GM19463 (cell line): ENCODE results near the gene FKBP6.
"Not testable (repeated sequence)": the region's sequence is repeated elsewhere in the genome, so short reads cannot be mapped to it uniquely, and the experiment has no call there.

Experiments
- ATAC-seq: cut with Tn5 transposase; IDR thresholded peaks from one replicate; pipeline ENCODE4 v1.9.1; 2021; ENCODE audit warnings: mild to moderate bottlenecking, moderate library complexity; ENCODE audit not compliant: unreplicated experiment

The FKBP6 gene, protein sequence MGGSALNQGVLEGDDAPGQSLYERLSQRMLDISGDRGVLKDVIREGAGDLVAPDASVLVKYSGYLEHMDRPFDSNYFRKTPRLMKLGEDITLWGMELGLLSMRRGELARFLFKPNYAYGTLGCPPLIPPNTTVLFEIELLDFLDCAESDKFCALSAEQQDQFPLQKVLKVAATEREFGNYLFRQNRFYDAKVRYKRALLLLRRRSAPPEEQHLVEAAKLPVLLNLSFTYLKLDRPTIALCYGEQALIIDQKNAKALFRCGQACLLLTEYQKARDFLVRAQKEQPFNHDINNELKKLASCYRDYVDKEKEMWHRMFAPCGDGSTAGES

DNA sequence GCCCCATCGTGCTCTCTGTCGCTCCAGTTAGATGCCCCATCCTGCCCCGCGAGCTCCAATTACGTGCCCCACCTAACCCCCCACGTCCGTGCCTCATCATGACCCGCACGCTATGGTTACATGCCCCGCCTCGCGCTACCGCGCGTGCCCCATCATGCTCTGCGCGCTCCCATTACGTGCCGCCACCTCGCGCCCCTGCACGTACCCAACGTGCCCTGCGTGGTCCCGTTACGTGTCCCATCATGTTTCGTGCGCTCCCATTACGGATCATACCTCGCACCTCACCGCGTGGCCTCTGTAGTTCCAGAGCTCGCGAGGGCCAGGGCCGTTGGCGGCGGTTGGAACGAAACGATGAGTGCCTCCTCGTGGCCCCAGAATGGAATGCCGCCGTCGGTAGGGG lies at the start of gene FKBP6, which contains the start of gene TRIM50:
Gene FKBP6, plus strand, starts transcription at position 240 of the 400 bp plus-strand sequence. CDS start 268 bp downstream, outside the sequence.
Gene TRIM50, minus strand, starts transcription at position 161 of the 400 bp plus-strand sequence. CDS start 3,295 bp downstream, outside the sequence.
- not testable (repeated sequence) for ATAC-seq

DNA sequence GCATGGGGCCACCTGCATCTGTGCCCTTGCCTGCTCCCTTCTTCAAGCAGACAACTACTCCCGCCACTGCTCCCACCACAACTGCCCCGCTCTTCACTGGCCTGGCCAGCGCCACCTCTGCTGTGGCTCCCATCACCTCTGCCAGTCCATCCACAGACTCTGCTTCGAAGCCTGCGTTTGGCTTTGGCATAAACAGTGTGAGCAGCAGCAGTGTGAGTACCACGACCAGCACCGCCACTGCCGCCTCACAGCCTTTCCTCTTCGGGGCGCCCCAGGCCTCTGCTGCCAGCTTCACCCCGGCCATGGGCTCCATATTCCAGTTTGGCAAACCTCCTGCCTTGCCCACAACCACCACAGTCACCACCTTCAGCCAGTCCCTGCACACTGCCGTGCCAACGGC lies 30.7 kb upstream of the FKBP6 start:
- ATAC-seq, result not testable (repeated sequence)

DNA sequence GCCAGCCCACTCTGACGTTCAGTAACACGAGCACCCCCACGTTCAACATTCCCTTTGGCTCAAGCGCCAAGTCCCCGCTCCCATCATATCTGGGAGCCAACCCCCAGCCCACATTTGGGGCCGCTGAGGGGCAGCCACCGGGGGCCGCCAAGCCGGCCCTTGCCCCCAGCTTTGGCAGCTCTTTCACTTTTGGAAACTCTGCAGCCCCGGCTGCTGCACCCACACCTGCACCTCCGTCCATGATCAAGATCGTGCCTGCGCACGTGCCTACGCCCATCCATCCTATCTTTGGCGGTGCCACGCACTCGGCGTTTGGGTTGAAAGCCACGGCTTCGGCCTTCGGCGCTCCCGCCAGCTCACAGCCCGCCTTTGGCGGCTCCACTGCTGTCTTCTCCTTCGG lies 30.3 kb upstream of the FKBP6 start:
- not testable (repeated sequence) for ATAC-seq

DNA sequence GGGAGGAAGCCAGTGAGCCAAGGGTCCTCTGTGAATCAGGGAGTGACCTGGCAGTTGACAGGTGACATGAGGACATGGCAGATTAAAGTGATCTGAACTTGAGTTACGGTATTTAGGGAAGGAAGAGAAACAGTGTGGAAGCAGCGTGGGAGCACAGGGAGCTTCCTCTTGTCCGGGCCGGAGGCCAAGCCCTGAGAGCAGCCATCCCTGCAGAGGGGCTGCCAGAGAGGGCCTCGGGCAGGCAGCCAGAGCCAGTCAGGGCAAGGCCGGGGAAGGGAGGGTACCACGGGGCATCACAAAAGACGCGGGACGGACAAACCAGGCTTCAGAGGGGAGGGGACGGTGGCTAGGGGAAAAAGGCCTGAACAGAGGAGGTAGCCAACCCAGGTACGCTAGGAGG lies 28.1 kb upstream of the FKBP6 start:
- not testable (repeated sequence) for ATAC-seq

DNA sequence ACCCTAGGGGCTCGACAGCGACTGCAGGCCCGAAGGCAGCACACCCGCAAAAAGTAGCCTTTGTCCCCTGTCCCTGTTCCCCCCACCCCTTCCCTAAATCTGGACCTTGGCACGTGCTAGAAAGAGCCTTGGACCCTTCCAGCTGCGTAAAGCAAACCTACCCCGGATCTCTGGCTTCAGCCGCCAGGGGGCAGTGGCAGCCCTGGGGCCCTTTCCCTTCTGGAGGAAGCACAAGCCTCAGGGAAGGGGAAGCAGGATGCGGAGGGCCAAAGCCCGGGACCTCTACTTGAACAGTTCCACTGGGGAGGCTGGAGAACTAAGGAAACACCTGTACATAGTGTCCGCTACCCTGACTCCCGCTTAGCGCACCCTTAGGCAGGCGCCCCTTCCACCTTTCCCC lies 26.9 kb upstream of the FKBP6 start:
- not testable (repeated sequence) for ATAC-seq

DNA sequence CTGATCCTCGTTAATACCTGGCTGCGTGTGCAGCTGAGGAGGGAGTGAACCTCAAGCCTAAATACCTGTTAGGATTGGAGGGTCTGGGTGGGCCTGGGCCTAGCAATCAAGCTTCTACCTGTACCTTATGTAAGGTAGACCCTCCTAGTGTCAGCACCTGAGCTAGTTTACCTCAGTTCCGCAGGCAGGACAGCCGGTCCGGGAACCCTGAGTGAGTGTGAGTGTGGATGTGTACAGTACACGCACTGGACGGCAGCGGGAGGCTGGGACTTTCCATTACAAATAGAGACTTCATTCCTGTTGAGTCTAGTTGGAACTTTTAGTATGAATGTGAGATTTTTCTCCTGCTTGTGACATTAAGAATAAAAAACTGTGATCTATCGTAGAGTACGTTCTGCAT lies 25.1 kb upstream of the FKBP6 start:
- ATAC-seq, result not testable (repeated sequence)

DNA sequence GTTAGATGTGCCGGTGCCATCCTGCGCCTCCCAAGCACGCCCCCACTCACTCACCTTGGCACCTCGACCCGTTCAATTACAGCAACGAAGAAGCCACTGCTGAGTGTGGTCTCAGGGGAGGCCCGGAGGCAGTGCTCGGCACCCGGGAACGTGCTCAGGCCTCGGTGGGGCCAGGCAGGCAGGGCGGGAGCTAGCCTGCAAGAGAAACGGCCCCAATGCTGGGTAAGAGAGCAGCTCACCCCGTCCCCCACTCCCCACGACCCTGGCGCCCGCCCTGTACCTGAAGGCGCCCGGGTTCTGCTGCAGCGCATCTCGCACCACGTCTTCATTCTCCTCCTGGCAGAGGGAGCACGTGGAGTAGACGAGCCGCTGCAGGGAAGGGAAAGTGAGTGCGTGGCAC lies 24.4 kb upstream of the FKBP6 start:
- no peak for ATAC-seq

DNA sequence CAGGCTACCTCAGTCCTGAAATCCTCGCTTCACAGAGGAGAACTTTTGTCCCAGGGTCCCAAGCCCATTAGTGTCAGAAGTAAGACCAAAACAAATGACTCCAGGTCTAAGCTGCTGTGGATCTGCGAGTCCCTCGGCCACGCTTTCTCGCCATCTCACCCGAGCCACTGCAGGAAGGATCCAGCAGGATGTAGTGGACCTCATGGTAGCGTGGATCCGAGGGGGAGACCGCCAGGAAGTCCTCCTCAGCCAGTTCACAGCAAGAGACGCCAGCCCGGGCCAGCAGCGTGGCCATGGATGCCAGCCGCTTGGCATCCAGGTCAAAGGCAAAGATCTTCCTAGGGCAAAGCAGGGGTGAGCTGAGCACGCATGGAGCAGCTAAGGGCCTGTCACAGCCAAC lies 23.9 kb upstream of the FKBP6 start:
- no peak for ATAC-seq

DNA sequence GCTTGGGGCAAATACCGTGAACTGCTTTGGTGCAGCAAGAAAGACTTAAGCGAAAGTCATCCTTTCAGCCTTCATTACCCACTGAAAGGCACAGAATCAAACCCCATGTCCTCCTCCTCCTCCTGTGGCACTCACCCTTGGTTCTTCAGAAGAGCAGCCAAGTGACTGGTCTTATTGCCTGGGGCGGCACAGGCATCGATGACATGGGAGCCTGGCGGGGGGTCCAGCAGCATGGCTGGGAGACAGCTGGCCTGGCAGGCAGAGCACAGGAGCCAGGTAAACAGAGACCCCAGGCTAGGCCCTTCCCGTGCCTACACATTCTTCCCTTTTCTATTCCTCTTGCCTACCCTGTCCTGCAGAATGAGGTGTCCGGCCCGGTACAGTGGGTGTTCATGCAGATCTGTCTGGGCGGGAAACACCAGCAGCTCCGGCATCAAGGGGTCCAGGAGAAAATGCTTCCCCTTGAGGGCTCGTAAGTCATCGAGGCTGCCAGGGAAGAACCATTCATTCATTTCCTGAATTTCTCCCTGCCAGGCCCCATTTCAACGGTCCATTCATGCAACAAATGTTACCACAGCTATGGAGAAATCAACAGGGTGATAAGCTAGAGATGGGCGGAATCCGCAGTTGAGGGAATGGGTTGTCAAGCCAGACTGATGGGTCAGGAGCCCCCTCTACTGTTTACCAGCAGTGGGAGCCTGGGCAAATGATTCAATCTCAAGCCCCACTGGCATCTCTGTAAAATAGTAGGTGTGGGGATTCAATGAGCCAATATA lies 23.2 kb upstream of the FKBP6 start:
- not testable (repeated sequence) for ATAC-seq

DNA sequence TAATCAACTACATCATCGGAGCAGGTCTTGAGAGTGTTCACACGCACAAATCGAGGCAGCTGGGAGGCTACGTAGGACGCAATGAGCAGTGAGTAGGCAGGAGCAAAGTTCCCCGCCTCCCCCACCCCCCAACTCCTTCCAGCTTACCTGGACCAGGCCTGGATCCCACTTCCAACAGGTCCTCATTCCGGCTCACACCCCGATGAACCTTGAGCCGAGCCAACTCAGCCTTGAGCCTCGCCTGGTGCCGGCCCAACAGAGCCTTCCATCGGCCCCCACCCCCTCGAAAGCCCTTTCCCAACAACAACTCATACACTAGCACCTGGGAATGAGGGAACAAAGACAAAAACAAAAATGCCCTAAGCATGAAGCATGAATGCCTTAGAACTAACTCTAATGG lies 20.5 kb upstream of the FKBP6 start:
- ATAC-seq, result no peak

DNA sequence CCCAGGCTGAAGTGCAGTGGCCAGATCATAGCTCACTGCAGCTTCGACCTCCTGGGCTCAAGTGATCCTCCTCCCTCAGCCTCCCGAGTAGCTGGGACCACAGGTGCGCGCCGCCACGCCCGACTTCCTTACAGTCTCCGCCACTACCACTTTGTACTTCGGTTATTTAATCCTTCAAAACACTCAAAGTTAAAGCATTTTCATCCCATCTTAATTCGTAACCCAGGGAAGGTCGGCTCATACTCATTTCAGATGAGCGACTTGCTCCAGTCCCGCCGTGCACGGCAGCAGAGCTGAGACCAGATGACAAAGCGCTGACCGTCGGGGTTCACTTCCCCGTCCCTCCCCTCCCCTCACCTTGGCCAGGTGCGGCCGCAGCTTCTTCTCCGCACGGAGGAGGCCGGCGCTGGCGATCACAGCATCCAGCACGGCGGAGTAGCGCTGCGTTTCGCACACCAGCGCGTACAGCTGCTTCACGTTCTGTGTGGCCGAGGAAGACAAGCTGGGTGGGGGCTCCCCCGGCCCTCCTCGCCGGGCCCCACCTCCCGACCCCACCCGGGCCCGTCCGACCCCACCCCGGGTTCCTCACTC lies 19.8 kb upstream of the FKBP6 start:
- ATAC-seq, result peak; percentile 32

DNA sequence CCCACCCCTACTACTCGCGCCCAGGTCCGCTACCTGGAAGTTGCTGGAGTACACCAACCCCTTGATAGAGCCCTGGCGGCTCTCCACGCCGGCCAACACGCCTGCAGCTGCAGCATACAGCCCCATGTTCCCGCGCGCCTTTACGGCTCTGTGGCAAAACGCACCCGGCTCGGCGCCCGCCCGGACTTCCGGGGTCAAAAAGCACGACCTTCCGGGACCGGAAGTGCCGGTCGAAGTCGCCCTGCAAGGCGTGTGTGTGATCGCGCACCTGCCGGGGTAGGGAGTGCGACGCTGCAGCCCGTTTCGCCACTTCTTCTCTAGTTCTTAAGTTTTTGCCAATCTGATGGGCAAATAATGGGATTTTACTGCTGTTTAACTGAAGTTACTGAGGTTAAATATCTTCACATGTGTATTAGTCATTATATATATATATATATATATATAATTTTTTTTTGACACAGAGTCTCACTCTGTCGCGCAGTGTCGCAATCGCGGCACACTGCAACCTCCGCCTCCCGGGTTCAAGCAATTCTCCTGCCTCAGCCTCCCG lies 19.2 kb upstream of the FKBP6 start, which contains the start of gene NSUN5:
Gene NSUN5, minus strand, starts transcription at position 162 of the 550 bp plus-strand sequence. Its CDS starts 36 bp downstream, at position 126.
- peak; percentile 92 for ATAC-seq

DNA sequence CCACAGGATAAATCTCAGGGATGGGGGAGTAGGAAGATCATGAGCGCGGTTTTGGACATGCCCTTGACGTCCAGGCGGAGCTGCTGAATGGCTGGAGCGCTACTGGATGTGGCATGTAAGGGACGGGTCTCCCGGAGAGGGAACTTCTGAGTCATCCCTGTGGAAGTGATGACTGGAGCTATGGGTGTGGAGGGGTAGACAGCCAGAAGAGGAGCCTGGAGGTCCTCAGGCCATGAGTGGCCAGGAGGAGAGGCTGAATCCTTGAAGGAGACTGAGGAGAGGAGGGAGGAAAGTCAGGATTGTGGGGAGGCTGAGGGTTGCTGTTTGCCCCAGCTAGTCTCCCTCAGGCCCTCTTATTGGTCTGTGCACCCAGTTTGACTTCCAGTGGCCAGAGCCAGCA lies 16.5 kb upstream of the FKBP6 start:
- not testable (repeated sequence) for ATAC-seq

DNA sequence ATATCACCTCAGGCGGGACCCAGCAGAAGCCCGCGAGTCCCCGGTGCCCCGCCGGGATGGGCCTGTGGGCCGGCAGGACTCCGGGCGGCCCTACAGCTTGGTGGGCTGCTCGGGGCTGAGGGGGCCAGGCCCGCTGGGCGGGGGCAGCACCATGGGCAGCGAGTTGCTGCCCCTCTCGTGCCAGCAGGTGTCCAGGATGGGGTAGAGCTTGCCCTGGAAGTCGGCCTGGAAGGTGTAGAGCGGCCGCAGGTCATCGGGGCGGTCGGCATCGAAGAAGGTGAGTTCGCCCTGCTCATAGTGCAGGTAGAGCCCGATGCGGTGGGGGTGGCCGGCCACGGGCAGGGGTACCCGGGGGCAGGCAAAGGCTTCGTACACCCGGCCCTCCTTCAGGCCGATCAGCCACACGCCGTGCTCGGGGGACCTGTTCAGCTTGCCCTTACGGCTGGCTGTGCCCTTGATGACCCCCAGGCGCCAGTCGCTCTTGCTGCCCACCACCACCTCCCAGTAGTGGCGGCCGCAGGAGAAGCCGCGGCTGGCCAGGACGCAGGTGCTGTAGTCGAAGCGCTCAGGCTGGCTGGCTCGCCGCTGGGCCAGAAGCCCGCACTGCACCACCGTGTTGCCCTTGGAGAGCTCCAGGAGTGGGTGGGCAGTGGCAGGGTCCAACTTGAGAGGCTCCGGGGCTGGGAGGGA lies 15.0 kb upstream of the FKBP6 start:
- no peak for ATAC-seq

DNA sequence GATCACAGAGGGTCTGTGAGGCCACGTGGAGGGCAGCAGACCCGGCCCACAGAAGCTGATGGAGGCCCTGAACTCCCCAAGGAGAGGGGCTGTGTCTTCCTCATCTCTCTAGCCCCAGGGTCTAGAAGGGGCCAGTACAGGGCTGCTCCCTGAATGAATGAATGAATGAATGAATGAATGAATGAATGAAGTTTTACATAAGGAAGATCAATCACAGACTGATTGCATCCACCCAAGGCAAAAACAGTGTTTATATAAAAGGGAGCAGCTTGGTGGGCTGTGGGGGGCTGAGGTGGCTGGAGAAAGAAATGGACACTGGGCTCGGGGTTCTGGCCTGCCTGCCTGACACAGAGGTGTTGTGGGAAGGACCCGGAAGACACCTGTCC lies 14.4 kb upstream of the FKBP6 start:
- ATAC-seq, result no peak

DNA sequence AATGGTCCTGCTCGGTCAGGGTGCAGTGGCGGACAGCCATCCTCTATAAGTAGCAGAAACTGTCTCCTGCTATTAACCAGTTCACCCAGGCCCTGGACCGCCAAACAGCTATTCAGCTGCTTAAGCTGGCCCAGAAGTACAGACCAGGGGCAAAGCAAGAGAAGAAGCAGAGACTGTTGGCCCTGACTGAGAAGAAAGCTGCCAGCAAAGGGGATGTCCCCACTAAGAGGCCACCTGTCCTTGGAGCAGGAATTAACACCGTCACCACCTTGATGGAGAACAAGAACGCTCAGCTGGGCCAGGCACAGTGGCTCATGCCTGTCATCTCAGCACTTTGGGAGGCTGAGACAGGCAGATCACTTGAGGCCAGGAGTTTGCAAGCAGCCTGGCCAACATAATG lies 13.7 kb upstream of the FKBP6 start:
- no peak for ATAC-seq

DNA sequence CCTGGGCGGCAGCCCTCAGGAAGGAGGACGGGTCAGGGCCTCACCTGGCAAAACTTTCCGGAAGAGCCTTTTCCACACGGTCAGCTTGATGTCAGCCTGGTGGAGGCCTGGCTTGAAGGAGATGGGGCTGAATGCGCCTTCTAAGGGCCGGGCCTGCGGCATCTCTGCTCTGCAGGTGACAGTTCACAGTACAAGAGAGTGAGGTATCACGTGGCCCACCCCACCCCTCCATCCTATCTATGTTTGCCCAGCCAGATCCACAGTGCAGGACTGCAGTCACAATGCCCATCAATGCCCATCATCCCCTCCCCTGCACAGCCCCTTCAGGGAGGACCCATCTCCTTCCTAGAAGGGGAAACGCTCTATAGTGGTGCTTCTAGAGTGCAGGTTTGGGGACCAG lies 11.4 kb upstream of the FKBP6 start:
- ATAC-seq, result no peak

DNA sequence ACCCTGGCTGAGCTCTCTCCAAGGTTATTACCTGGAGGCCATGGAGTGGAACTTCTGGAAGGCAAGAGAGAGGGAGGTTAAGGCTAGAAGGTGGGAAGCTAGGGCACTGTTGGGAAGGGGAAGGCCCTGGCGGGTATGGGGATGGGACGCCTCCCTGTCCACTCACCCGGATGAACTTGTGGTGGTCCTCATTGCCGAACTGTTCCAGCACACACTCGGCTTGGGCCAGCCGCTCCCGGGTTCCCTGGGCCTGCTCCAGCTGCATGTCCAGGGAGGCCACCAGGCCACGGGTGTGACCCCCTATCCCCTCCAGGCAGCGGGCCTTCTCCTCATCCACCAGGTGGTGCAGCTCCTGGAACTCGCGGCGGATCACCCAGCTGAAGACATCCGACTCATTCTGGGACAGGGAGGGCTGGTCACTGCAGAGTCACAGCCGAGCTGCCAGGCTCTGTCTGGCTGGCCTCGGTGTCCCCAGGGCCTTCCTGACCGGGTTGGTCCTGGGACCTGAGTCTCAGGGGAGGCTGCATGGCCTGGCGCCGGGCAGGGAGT lies 9.2 kb upstream of the FKBP6 start:
- ATAC-seq, result not testable (repeated sequence)

DNA sequence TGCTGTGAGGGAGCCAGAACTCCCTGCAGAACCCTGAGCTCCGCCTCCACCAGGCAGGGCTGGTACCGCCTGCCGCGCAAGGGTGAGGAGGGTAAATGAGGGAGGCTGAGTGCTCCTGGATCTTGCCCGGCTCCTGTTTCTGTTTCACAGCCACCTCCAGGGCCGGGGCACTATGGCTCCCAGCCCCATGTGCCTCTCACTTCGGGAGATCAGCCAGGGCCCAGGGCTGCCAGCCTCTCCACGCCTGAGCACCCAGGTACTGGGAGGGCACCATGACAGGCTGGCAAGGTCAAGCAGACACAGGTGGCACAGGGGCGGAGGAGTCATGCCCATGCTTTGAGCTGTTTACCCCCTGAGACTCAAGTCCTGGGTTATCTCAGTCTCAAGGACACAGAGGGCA lies 8.4 kb upstream of the FKBP6 start:
- ATAC-seq, result not testable (repeated sequence)

DNA sequence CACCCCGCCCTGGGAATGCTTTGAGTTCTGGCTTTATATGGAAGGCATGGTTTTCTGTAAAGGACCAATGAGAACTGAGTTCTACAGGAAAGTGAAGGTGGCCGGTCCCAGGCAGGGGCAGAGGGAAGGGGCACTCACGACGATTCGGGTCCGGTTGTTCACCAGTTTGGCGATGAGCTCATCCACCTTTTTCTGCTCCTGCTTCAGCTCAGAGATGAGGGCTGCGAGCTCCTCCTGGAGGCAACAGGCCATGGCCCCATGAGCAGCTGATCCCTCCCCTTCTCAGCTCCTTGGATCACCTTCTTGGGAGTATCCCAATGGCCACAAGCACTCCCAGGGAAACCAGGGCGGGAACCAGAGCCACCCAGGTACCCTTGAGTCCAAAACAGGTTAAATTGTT lies 8.0 kb upstream of the FKBP6 start:
- ATAC-seq, result not testable (repeated sequence)
